Heart right ventricle (tissue), 16 donors: Measurements from ENCODE around the gene GRIN3B. TPM values are rescaled to one million over a fixed set of nuclear protein-coding genes. Genes with fewer than 3 reads are reported as not detected.

Source experiments
- ATAC-seq, 8 donors: fragments of 200-7000 bp; cut with Tn5 transposase; one replicate each; pipeline ENCODE4 v1.9.1; 2020; ENCODE audit warnings: mild to moderate bottlenecking in 8 of 8, moderate library complexity in 8 of 8, moderate number of reproducible peaks in 1 of 8
- DNase-seq, 2 donors: peaks; one replicate each; pipeline ENCODE4 v3.0.0-alpha.2; 2020
- H3K27ac ChIP-seq, 10 donors: fragments of 200-600 bp; sonication (generic) in 2 of 10; one replicate each; pipeline versions ENCODE4 v1.5.0 to v1.8.0; 2020 to 2022; ENCODE audit warnings: mild to moderate bottlenecking in 3 of 10
- H3K27me3 ChIP-seq, 7 donors: fragments of 200-600 bp; one replicate each; pipeline ENCODE4 v1.8.0; 2021 to 2022; ENCODE audit warnings: mild to moderate bottlenecking in 2 of 7
- H3K36me3 ChIP-seq, 9 donors: fragments of 200-600 bp; sonication (generic) in 1 of 9; one replicate each; pipeline versions ENCODE4 v1.5.0 to v1.8.0; 2020 to 2022; ENCODE audit warnings: mild to moderate bottlenecking in 2 of 9
- H3K4me1 ChIP-seq, 9 donors: fragments of 200-600 bp; sonication (generic) in 1 of 9; one replicate each; pipeline versions ENCODE4 v1.5.0 to v1.8.0; 2020 to 2022; ENCODE audit warnings: mild to moderate bottlenecking in 4 of 9
- H3K4me3 ChIP-seq, 10 donors: fragments of 200-600 bp; sonication (generic) in 2 of 10; one replicate each; pipeline versions ENCODE4 v1.5.0 to v1.8.0; 2020 to 2022; ENCODE audit warnings: mild to moderate bottlenecking in 7 of 10, moderate library complexity in 2 of 10
- H3K9me3 ChIP-seq, 11 donors: fragments of 200-600 bp in 10 of 11; sonication (generic) in 2 of 11; one replicate each; pipeline versions ENCODE4 v1.5.0 to v1.8.0; 2013 to 2022; ENCODE audit warnings: mild to moderate bottlenecking in 2 of 11, control low read depth in 1 of 11, moderate library complexity in 1 of 11
- CTCF ChIP-seq, 9 donors: fragments of 200-600 bp; sonication (generic) in 2 of 9; IDR thresholded peaks; one replicate each; pipeline versions ENCODE4 v1.5.0 to v1.8.0; 2021 to 2022; ENCODE audit warnings: antibody characterized with exemption in 9 of 9, mild to moderate bottlenecking in 5 of 9, moderate library complexity in 1 of 9
- WGBS, 2 donors: extraction: QIAGEN DNeasy Blood & Tissue Kit; methylation state at CpG; one replicate each; pipeline ENCODE4 v1.1.7; 2013; ENCODE audit warnings: inconsistent platforms in 1 of 2; 5-methylcytosine and 5-hydroxymethylcytosine counted together
- intact Hi-C, 10 donors: fragments of 100-400 bp; cut with DNase I; formaldehyde crosslinking; loops; one replicate each; pipeline versions ENCODE4 v1.11.1 to v1.14.2; 2022
- polyA plus RNA-seq, 2 donors: library from polyadenylated mRNA; stranded (reverse); fragments of 200-250 nt; gene quantifications; one replicate each; pipeline ENCODE4 v1.2.3, GENCODE V29; 2013
- total RNA-seq, 10 donors: library from RNA; stranded (reverse); fragmentation: NEBNext Ultra II Directional in 3 of 10; extraction: Animal tissue kit (Norgen Biotek cat#: 25700) in 3 of 10; gene quantifications; one replicate each; pipeline versions ENCODE4 v1.2.1 to v1.2.4, GENCODE V29; 2021 to 2023
- donor health status: Arrhythmogenic right ventricular cardiomyopathy.
- donor health status: ischemic (EF 13 %, LVEDD 7.1; RV severe dilation, severe dysfunction).
- donor health status: healthy with polysubstance abuse.
- donor health status: DM: no; HTN: yes; CAD: no.
- donor health status: DM: no; HTN: no; CAD: no.
- donor health status: ischemic (EF 25% LVEDD 6.9; RV normal size, moderate dysfunction).
- donor health status: ischemic (EF 25% LVEDD 5.7; RV mildly dilated, moderate dysfunction).
- donor health status: healthy.
- donor health status: DM: yes; HTN: yes; CAD: no.
- donor health status: Ischemic cardiomyopathy.
- donor health status: ischemic (EF 35%, LVEDD 5.7; RV mildly dilated, moderate dysfunction).
- donor health status: nonischemic (EF 11% LVEDD 7.7; RV severe dilation, severe dysfunction).
- donor health status: DM: yes; HTN: yes; CAD: no.
- donor health status: PGD.
- donor health status: ischemic (EF 29% LVEDD 5.4; RV normal size, mild dysfunction).
- donor health status: nonischemic (EF 23%, LVEDD 6.1; RV moderate dilation, normal function).

The GRIN3B gene
- total and polyA plus RNA-seq, 12 donors: 0.01 to 0.10 (median 0.08) TPM; not detected in 8

- Histone ChIP-seq H3K4me3 (no peak overlapping the region), H3K36me3 (peaks cover 0 to 71% (median 39%) of the 10 kb centered on the region in 9 donors), H3K27me3 (no peaks in the 10 kb centered on the region), H3K9me3 (no peaks in the 10 kb centered on the region), H3K4me1 (peaks cover 33 to 49% (median 36%) of the 10 kb centered on the region in 9 donors), H3K27ac (no peak overlapping the region)
- intact Hi-C loops: no loop called here
- 95% methylated on average over 10 of the region's 10 CpGs for WGBS, 2 donors
- ATAC-seq (no peak), DNase-seq (no peak)
- no peak for TF ChIP-seq CTCF (IDR thresholded peaks at IDR 0.05)
Observed at GRCh38 chr19:1013218-1013617, 13.0 kb downstream of the GRIN3B start.

GRCh38 chr19:1014161-1015060 is 14.2 kb downstream of the GRIN3B start:
- Histone ChIP-seq H3K27me3 (no peaks in the 10 kb centered on the region), H3K9me3 (no peaks in the 10 kb centered on the region), H3K27ac (no peak overlapping the region), H3K4me1 (peaks cover 45 to 61% (median 48%) of the 10 kb centered on the region in 9 donors), H3K4me3 (no peak overlapping the region), H3K36me3 (peaks cover 0 to 69% (median 39%) of the 10 kb centered on the region in 9 donors)
- ATAC-seq (no peak), DNase-seq (no peak)
- no peak for TF ChIP-seq CTCF (IDR thresholded peaks at IDR 0.05)
- intact Hi-C loops: no loop called here
- WGBS, 2 donors: 92 to 93% methylated on average over 49 of the region's 49 CpGs

GRCh38 chr19:1015061-1015781 is 15.0 kb downstream of the GRIN3B start:
- WGBS, 2 donors: 87 to 89% methylated on average over 29 of the region's 29 CpGs
- no peak for TF ChIP-seq CTCF (IDR thresholded peaks at IDR 0.05)
- peaks cover 51 to 63% (median 54%) of the 10 kb centered on the region in 9 donors for H3K4me1 ChIP-seq
- intact Hi-C loops: no loop called here
- DNase-seq: no peak
- H3K27me3 ChIP-seq: no peaks in the 10 kb centered on the region
- H3K36me3 ChIP-seq: peaks cover 0 to 60% (median 37%) of the 10 kb centered on the region in 9 donors
- ATAC-seq: no peak
- H3K4me3 ChIP-seq: no peak overlapping the region
- H3K27ac ChIP-seq: peak overlapping the region in 1 of 10 donors; percentile 52
- no peaks in the 10 kb centered on the region for H3K9me3 ChIP-seq
